HG03565 (cell line): ENCODE data around the gene EIF2AK3.
"Not testable (repeated sequence)": the region's sequence is repeated elsewhere in the genome, so short reads cannot be mapped to it uniquely, and the experiment has no call there.

Source experiments
- ATAC-seq: cut with Tn5 transposase; IDR thresholded peaks from one replicate; pipeline ENCODE4 v1.9.1; 2021; ENCODE audit warnings: mild to moderate bottlenecking, moderate library complexity; ENCODE audit not compliant: unreplicated experiment

EIF2AK3 gene

DNA sequence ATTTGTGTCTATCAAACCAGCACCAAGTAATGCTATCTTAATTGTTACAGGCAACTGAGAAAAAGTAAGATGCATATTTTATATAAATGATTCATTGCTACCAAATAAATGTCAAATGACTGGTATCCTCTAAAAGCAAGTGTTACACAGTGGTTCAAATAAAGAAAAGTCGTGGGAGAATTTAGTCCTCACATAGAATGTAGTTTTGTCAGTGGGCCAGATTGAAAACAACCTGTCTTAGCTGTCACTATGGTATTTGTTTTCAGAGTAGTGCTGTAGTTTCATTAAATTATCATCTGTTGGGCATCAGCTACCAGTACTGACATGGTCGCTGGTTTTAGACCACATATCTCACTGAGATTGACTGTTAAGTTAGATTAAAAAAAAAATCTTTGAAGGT is 10.2 kb upstream of the EIF2AK3 start:
- ATAC-seq, result no peak

DNA sequence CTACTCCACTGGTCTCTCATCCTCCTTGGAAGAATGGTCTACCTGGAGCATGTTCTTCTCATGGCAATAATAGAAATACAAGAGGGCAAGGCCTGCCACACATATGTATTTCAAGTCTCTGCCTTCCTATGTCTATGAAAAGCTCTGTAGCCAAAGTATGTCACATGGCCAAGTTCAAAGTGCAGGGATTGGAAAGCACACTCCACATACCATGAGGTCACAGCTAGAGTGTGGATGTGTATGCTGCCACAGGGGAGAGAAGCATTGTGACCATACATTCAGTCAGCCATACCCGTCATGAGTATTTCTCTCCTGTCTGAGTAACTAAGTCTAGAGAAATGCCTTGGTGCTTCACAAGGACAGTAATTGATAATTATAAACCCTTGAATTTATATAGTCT is 8.8 kb upstream of the EIF2AK3 start:
- no peak for ATAC-seq

DNA sequence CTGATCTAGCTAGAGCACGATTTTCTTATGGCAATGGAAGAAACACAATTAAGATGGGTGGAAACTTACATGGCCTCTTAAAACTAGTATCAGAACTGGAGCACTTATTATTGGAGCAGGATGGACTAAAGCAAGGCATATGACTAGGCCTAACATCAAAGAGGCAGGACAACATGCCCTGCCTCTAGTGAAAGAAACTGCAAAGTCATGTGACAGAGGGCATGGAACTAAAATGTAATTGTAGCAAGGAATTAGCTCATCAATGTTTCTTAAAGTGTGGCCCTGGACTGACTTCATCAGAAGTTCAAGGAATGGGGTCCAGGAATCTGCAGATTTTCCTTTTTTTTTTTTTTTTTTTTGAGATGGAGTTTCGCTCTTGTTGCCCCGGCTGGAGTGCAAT is 5.3 kb upstream of the EIF2AK3 start:
- ATAC-seq, result no peak

DNA sequence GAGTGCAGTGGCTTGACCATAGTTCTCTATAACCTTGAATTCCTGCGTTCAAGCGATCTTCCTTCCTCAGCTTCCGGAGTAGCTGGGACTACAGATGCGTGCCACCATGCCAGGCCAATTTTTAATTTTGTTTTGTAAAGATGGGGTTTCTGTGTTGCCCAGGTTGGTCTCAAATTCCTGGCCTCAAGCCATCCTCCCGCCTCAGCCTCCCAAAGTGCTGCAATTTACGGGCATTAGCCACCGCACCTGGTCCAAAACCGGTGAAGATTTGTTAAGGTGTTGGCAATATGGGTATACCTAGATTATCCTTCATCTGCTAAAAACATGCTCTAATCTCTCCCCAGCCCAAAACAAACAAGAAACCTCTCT is 1.3 kb upstream of the EIF2AK3 start:
- no peak for ATAC-seq

DNA sequence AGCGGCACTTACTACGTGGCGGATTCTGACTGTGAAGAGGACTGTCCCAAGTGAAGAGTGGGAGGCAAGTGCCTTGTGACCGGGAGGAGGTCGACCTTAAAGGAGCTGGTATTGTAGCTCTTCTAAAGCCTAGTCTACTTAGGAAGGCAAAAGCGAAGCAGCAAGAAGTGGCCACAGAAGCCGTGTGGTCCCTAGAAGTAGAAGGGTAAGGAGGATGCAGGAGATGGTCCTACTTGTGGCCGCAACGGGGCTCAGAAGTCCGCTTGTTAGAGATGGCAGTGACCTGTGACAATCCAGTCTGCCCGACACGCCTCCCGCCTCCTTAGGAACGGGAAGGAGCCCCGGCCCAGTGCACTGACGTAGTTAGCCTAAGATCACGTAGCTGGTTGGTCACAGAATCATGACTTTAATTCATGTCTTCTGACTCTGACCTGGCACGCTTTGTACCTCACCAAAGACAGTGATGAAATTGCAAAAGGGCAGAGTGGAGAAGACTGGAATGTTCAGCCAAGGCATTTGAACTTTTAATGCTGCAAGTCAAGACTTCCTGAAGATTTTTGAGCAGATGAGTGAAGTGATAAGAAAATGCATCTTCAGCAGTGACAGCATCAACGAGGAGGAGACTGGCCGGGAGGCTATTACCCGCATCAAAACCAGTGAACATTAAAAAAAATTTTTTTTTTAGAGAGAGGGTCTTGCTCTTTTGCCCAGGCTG is 749 bp upstream of the EIF2AK3 start:
- ATAC-seq, result peak; percentile 25

DNA sequence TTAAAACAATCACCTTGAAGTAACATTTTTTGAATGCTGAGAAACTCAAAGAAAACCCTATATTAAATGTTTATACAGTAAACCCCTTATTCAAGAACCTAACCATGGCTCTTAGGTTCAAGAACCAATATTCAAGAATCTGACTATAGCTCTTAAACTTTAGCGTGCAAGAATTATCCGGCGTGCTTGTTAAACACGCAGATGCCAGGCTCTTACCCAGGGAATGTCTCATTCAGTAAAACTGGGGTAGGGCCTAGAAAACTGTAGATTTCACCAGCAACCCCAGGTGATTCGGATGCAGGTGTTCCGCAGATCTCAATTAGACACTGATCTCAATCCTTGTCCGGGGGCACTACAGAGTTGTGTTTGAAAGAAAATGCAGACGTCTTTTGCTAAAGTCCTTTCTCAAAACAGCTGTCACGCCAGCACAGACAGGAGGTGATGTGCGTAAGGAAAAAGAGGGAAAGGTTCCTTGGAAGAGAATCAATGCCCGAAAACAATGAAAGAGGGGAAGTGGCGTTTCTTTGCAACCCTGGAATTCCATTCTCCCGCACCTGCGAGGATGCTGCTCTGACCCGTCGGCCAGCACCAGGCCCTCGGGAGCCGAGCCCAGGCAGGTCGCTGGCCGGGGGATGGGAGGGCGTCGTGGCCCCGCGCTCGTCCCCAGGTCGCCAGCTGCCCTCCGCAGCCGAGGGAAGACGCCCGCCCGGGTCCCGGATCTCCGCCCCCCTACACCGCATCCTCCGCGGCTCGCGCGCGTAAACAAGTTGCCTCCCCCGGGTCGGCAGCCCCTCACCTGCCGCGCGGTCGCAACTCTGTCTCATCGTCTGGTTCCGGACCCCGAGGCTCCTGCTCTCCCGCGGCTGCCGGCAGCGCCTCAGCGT is 851 bp downstream of the EIF2AK3 start:
- no peak for ATAC-seq

DNA sequence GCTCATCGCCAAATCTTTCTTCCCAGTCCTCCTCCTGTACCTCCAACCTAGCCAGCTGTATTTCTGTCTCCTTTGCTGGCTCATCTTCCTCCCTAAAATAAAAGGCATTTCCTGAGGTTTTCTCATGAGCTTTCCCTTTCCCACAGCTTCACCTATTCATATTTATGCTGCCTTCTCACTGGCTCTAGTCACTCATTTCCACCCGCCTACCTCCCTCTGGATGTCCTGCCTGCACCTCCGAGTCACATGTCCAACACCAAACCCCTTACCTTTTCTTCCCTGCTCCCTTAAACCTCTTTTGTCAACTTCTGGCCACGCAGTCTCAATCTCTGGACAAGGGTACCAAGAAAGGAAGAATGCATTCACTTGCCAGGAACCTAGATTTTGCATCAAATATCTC is 2.8 kb downstream of the EIF2AK3 start:
- ATAC-seq, result no peak

DNA sequence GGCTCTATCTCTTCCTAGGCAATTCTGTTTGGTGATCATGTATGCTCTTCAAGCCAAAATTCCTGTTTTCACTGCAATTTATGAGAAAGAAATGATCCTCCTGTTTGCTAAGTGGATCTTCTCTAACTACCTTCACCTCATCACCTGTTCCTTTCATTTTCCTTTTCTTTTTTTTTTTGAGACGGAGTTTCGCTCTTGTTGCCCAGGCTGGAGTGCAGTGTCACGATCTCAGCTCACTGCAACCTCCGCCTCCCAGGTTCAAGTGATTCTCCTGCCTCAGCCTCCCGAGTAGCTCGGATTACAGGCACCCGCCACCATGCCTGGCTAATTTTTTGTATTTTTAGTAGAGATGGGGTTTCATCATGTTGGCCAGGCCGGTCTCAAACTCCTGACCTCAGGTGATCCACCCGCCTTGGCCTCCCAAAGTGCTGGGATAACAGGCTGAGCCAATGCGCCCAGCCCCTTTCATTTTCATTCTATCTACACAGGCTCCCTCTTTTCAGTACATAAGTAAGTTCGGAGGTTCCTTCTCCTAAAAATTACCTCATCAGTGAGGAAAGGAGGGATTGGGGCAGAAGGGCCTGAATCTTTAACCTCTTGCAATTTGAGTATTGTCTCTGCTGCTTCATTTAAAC is 3.3 kb downstream of the EIF2AK3 start:
- ATAC-seq, result not testable (repeated sequence)

DNA sequence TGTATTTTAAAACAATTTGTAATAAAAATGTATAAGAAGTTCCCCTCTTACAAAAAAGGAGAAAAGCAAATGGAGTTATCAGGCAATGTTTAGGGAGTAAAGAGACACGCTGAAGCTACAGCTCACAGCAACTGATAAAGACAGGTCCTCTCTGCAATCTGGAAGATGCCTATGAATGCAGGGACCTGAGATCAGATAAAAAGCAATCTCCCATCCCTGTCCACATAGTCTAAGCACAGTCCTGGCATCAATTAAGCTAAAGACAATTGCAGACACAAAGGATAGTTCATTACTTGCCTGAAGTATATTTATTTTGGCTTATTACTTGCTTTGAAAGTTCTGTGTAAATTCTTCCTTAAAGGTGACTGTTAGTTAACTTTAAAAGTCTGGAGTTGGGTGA is 5.0 kb downstream of the EIF2AK3 start:
- ATAC-seq, result no peak

DNA sequence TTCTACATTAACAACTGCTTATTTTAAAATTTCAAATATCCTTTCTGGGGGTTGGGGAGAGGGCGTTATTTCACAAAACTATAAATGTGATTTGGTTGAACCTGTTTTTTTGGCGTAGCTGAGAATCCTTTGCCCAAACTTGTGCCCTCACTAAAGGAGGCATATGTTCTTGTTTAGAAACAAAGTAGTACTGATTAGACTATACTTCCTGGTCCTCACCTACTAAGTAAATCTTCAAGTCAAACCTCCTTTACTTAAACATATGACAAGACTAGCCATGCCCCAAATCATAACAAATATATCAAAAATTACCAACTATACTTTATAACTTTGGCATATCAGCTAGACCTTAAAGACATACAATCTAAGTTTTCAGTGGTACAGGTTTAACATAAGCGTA is 5.8 kb downstream of the EIF2AK3 start:
- ATAC-seq, result no peak

DNA sequence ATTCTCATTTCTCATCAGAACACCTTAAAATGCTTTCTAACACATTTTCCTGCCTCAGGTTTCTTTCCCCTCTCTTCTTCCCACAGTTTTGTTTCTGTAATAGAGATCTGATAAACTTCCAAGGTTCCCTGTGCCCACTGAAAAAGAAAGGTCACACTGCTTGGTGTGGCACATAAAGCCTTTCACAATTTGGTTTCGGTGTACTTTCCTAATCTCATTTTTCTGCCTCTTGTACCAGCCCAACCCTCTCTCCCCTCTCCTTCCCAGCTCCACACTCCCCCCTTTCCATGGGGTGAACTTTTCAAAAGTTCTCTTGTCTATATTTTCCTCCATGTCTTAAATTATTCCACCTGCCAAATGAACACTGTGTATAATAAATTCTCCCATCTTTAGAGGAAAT is 7.2 kb downstream of the EIF2AK3 start:
- no peak for ATAC-seq

DNA sequence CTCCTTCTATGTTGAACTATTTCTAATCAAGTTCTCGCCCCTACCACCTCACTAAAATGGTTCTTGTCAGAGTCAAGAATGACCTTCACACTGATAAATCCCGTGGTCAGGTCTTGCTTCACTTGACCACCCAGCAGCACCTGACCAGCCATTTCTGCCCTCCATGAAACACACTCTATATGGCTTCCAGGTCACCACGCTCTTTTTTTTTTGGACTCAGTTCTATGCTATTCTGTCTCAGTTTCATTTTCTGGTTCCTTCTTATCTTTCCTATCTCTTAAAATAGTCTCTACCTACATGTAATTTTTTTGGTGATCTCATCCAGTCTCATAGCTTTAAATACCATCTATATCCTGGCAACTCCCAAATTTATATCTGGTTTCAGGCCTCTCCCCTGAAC is 11.4 kb downstream of the EIF2AK3 start:
- ATAC-seq, result peak; percentile 51

DNA sequence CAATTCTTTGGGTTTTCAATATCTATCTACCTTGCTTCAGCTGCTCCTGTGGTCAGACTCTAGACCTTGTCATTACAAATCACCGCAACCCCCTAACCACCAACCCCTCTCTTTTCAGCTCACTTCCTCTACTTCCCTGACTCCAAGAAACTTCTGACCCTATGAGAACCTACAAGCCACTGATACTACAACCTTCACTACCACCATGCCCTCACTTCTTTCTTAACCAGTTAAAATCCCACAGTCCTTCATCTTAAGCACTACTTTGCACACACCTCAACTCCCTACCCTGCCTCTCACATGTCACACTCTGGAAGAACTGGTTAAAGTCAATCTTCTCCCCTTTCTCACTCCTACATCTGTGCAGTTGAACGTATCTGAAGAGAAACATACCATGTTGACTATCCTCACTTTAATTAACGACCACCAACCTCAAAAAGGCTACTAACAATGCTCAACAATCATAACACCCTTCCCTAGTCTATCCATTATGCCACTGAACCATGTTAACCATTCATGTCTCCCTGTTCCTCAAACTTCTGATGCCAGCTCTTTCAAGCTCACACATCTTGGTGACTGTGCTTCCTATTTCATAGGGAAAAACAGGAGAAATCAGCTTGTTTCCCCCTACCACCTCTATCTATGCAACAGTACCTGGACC is 12.6 kb downstream of the EIF2AK3 start:
- ATAC-seq, result peak; percentile 75

DNA sequence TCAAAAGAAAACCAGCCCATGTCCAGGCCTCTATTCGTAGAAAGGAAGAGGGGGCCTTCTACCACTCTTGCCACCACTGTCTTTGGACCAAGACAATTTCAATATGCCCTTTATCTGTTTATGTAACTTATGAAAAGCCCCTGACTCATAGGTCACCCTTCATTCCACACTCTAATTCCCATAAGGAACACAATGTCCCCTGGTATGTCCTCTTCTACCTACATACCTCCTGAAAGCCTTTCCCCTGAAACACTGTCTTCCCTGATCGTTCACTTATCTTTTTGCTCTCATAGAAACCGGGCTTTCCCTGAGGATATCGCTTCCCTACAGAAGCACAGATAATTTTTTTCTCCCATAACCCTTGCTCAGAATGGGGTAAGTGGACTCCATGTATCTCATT is 13.3 kb downstream of the EIF2AK3 start:
- ATAC-seq, result no peak

DNA sequence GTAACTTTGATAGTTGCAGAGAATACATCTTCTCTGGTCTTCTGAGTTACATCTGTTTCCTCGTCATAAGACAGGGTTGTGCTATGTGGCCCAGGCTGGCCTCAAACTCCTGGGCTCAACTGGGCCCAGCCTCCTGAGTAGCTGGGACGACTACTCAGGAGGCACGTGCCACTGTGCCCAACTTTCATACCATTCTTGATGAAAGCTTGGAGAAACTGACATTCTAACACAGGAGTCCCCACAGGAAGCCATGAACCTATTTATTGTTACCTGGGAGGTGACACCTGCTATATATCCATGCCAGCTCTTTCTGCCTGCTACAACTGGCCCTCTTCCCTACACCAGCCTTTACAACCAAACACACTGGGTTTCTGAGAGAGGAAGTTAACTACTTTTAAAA is 19.1 kb downstream of the EIF2AK3 start:
- ATAC-seq, result no peak

DNA sequence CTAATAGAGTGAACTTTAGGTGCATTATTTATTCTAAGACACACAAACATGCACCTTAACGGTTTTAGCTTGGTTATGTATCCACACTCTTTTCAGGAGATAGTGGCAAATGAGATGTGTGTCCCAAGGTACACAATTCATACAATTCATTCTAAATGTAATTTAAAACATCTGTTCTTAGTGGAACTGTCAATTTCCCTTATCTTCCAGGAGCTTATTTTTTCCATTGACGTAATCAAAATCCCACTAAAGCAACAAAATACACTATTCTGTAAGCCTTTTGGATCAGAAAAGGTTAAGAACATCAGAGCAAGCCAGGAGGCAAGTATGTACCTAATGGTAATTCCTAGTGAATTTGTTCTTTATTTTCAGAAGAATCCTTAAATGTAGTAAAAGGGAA is 19.8 kb downstream of the EIF2AK3 start:
- no peak for ATAC-seq

DNA sequence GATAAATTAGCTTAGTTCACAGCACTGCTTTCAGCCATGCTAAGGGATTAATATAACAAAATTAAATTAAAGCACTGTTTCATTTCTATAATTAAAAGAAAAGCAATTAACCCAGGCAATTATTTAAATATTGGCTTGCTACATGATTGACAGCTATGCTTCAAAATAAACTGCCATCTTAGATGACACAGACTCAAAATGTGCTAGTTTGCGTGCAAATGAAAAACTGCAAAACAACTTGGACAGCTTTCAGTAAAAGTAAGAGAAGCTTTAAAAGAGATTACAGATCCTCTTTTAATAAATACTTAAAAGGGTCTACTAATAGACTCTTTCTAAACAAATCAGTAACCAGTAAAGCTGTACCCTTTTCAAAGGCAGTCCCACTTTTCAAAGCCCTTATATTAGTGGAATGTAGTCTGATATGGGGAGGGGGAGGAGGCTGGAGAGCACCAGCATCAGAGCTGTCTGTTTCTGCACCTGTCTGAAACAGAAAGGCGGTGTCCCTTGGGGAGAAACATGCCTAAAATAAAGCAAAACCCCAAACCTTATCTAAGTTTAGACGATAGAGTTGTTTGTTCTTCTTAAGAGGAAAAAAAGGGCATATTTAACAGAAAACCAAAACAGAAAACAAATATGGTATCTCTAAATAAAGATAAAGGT is 20.8 kb downstream of the EIF2AK3 start:
- peak; percentile 70 for ATAC-seq

DNA sequence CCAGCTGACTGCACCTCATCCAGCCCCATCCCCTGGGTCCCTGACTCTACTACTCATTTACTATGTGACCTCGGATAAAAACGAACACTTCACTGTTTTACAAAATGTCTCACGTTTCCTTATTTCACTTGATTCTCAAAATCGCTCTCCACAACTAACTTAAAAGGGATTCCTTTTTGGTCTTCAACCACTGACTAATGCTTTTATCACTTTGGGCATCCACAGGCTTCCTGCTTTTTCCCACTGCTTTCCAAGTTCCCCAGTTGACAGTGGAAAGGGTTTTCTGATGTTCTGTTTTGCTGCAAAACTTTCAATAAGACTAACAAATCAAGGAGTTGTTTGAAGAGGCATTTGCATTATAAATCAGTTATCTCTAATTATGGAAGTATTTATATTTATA is 24.1 kb downstream of the EIF2AK3 start:
- ATAC-seq, result no peak

DNA sequence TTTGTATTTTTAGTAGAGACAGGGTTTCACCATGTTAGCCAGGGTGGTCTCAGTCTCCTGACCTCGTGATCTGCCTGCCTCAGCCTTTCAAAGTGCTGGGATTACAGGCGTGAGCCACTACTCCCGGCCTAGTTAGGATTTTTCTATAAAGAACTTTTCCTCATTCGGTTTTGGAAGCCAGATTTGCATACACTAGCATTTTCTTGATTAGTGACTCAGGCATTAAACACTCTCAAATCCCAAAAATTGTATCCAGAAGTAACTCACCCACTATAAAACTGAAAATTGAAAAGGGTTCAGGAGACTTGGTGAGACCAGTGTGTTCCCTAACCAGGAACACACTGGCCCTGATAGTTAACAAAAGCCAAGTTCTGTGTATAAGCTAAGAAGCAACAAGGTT is 25.2 kb downstream of the EIF2AK3 start:
- no peak for ATAC-seq

DNA sequence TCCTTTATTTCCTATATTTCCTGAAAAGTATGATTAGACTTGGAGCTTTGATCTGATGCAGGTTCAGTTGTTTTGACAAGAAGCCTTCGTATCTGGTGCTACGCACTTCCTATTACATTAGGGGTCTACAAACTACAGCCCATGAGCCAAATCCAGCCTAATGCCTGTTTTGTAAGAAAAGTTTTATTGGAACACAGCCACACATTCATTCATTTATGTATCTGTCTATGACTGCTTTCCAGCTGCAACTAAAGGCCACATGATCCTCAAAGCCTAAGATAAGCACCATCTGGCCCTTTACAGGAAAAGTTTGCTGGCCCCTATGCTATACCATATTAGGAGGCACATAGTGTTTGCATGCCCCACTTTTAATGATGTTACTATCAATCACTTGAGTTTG is 26.0 kb downstream of the EIF2AK3 start:
- no peak for ATAC-seq

DNA sequence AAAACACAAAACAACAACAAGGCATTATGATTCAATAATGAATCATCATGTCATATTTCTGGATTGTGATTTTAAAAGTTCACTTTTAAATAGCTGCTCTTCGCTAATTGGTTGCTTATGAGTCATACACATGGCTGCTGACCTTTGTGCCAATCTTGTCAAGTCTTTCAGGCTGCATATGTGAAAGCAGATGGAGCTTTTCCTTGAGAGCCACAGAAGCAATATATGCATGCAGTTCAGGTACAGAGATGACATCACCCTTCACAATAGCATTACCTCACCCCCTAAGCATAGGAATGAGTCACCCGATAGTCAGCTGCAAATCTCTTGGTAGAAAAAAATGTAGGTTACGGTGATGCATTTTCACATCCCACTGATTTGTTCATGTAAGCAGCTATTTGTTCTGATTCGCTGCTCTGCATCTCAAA is 27.2 kb downstream of the EIF2AK3 start:
- peak; percentile 98 for ATAC-seq
